GM21528 (cell line): Measurements from ENCODE around the gene KLRF2.

Experiments
- ATAC-seq: cut with Tn5 transposase; IDR thresholded peaks from one replicate; pipeline ENCODE4 v1.9.1; 2021; ENCODE audit warnings: mild to moderate bottlenecking, moderate library complexity; ENCODE audit not compliant: unreplicated experiment, low FRiP score

KLRF2 gene

GRCh38 chr12:9883175-9883574 lies 1.9 kb downstream of the KLRF2 start:
- ATAC-seq: no peak

- ATAC-seq: no peak
These were observed 7.5 kb downstream of the KLRF2 start for GRCh38 chr12:9888665-9889273.

- no peak for ATAC-seq
These were observed 14.1 kb downstream of the KLRF2 start for GRCh38 chr12:9895215-9895971.

GRCh38 chr12:9897535-9897934 lies 16.2 kb downstream of the KLRF2 start:
- no peak for ATAC-seq

GRCh38 chr12:9899209-9899608 lies 17.9 kb downstream of the KLRF2 start:
- ATAC-seq: no peak

GRCh38 chr12:9900930-9901329 lies 19.6 kb downstream of the KLRF2 start:
- ATAC-seq: no peak

GRCh38 chr12:9902539-9903228 lies 21.4 kb downstream of the KLRF2 start:
- no peak for ATAC-seq

- ATAC-seq: no peak
These were observed 25.6 kb downstream of the KLRF2 start for GRCh38 chr12:9906873-9907272.

- no peak for ATAC-seq
These were observed 26.5 kb downstream of the KLRF2 start for GRCh38 chr12:9907769-9908168.

- no peak for ATAC-seq
These were observed 27.1 kb downstream of the KLRF2 start for GRCh38 chr12:9908350-9908749.

- ATAC-seq: no peak
These were observed 28.4 kb downstream of the KLRF2 start for GRCh38 chr12:9909724-9910123.

GRCh38 chr12:9910716-9911421 lies 29.6 kb downstream of the KLRF2 start:
- no peak for ATAC-seq

GRCh38 chr12:9911708-9912107 lies 30.4 kb downstream of the KLRF2 start:
- no peak for ATAC-seq

GRCh38 chr12:9919443-9919842 lies 38.2 kb downstream of the KLRF2 start:
- no peak for ATAC-seq

- no peak for ATAC-seq
These were observed 39.2 kb downstream of the KLRF2 start for GRCh38 chr12:9920451-9920850.

- no peak for ATAC-seq
These were observed 41.1 kb downstream of the KLRF2 start for GRCh38 chr12:9922429-9922828.

GRCh38 chr12:9925705-9926393 lies 44.6 kb downstream of the KLRF2 start:
- ATAC-seq: no peak

- ATAC-seq: no peak
These were observed 45.6 kb downstream of the KLRF2 start for GRCh38 chr12:9926876-9927275.

- no peak for ATAC-seq
These were observed 47.3 kb downstream of the KLRF2 start for GRCh38 chr12:9928607-9929006.

GRCh38 chr12:9931245-9931644 lies 50.0 kb downstream of the KLRF2 start:
- no peak for ATAC-seq

GRCh38 chr12:9932270-9932669 lies 51.0 kb downstream of the KLRF2 start, which contains the start of gene CLEC2A:
CLEC2A (minus strand) TSS chr12:9932370; CDS start chr12:9932329, 41 bp downstream.
- no peak for ATAC-seq
